ENCODE results near the gene FTHL17.

FTHL17 gene

DNA sequence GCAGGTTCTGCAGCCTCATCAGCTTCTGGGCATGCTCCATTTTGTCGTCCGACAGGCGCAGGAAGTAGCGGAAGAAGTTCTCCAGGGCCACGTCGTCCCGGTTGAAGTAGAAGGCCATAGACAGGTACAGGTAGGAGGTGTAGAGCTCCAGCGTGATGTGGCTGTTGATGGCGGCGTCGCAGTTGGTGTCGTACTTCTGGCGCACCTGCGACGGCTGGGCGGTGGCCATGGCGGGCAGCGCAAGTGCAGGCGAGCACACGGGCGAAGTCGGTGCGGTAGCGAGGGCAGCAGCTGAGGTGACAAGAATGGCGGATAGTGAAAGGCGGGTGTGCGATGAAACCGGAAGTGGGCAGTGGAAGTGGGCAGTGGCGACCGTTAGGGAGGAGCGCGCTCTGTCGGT lies at the start of gene FTHL17:
Gene FTHL17, minus strand, starts transcription at position 317 of the 400 bp plus-strand sequence. Its CDS starts 88 bp downstream, at position 229.
- DNase-seq (ENCODE audit: low spot score): no peak

DNA sequence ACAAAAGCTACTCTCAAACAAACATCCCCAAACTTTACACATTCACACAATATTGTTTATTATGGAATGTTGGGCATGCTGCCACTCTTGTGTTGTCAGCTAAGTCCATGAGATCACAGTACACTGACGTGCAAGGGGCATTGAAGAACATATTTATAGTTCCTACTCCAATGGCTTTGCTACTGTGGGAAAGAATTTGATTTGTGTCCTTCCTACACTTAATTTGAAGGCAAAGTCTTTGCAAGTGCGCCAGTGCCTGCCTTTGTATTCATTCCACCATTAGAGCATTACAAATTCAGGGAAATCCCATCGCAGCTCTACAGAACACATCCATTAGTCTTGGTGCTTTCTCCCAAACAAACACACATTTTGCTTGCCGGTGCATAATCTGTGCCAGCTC lies 45.4 kb upstream of the FTHL17 start:
- no peak for DNase-seq (ENCODE audit: low spot score)

DNA sequence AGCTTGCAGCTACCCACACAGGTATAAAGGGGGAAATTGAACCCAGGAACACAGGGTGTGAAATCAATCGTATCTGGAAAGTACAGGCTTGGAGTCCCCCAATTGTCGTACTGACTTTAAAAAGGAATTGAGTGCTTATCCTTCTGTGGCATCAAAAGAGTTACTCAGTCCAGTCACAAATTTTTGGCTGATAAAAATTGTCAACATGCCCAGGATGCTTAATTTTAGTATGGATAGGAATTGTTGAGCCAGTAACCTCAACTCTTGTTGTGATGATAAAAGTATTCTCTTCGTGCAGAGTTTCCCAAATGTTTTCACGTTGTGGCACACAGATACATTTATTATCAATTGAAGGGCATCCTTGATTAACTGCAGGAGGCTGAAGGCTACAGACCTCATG lies 43.6 kb upstream of the FTHL17 start:
- no peak for DNase-seq (ENCODE audit: low spot score)

DNA sequence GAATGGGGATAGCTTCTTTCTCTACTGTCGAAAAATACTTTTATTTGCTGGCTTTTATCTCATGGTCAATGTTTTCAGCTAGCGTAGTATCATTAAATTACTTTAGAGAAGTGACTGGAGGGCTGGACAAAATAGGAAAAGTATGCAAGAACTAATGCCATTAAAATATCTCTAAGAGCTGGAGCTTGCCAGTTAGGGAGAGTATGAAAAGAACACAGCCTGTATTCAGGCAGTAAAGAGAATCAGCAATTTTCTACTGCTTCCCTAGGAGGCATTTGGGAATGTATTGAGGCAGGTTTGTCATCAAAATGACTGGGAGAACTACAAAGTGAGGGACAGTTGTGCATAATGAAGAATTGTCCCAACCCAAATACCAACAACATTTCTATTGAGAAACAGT lies 43.0 kb upstream of the FTHL17 start:
- DNase-seq (ENCODE audit: low spot score): no peak

DNA sequence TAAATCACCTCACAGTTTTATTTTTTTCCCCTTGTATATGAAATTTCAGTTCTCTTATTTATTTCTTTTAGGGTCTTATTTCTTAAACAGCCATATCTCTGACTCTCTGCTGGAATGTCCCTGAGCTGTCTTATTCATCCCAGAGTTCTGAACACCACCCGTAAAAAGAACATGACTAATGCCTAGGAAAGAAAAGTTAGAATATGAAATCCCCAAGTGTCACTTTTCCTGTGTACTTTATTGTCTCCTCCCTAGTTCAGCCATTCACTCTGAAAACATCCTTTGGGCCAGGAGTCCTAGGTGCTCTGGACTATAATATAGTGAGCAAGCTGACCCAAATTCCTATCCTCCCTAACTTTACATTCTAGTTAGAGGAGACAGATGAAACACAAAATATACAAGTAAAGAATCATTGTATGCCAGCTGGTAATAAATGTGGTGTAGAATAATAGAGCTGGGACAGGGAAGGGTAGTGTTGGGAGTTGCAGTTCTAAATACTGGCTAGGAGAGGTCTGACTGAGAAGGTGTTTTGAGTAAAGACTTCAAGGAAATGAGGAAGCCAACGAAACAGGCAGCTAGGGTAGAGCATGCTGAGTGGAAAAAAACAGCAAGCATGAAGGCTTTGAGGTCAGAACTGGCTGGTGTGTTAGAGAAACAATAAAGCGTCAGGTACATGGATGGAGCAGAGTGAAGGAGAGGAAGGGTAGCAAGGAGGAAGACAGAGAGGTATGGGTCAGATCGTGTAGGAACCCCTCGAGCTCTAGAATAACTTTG lies 40.6 kb upstream of the FTHL17 start:
- no peak for DNase-seq (ENCODE audit: low spot score)

DNA sequence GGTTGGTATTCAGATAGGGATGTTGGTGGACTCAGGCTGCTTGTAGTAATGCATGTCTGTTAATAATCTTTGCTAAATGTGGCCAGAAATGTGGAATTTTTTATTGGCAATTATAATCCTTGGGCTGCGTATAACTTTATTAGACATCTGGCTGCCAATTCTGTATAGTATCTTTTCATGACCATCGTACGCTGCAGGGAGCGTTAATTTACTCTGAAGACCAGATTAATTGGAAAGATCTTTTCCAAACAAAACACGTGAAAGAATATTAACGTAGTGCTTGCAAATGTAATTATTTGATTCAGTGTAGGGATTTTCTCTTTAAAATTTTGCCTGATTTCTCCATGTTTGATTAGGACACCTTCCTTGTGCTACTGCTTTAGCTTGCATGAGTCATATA lies 38.8 kb upstream of the FTHL17 start:
- no peak for DNase-seq (ENCODE audit: low spot score)

DNA sequence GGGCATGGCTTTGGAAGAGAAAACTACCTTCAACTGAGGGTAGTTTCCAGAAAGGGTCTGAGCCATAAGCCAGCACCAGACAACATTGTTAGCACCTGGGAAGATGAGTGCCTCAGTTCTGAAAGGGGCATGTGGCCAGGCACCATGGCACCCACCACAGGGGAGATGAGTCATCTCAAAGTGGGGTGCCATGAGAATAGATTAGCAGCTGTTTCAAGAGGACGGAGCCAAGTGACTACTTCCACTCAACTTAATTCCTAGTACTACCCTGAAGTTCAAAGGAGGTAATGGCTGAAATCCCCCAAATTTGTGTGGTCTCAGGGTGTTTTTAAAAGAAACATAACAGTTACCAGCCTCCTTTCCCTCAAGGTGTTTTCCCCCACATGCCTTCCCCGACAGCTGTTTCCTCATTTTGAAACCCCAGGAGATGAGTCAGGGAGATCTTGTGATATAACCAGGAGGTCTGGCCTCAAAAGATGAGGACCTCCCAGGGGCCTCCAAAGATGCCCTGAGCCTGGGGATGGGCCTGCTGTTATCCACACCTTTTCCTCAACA lies 27.8 kb upstream of the FTHL17 start:
- DNase-seq (ENCODE audit: low spot score): no peak

DNA sequence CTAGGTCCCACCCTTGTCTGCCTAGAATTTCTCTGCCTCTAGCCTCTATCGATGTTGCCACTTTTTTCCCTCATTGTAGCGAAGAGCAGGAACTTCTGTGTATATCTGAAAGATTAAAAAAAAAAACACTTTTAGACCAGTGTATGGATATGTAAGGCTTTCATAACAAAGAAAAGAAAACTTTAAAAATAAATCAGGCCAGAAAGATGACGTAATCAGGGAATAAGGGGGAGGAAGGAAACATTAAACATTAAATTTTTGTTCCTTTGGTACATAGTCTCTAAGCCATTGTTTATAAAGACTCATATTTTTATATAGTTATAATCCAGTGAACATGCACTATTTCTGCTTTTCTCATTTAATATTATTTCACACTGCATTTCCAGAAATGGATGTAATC lies 26.2 kb upstream of the FTHL17 start:
- DNase-seq (ENCODE audit: low spot score): no peak

DNA sequence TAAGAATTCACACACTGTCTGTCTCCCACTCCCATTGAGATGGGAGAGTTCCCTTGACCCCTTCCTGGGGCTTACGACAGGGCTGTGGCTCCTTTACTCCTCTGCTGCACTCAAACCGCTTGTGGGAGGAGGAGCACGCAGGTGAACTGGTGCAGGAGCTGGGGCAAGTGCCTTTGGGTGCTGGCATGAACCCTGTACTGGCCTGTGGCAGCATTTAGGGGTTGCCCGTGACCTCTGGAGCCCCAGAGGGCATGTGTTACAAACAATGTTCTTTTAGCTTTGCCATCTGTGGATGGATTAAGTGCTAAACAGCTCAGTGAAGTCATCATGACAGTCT lies 21.8 kb upstream of the FTHL17 start:
- DNase-seq (ENCODE audit: low spot score): no peak

DNA sequence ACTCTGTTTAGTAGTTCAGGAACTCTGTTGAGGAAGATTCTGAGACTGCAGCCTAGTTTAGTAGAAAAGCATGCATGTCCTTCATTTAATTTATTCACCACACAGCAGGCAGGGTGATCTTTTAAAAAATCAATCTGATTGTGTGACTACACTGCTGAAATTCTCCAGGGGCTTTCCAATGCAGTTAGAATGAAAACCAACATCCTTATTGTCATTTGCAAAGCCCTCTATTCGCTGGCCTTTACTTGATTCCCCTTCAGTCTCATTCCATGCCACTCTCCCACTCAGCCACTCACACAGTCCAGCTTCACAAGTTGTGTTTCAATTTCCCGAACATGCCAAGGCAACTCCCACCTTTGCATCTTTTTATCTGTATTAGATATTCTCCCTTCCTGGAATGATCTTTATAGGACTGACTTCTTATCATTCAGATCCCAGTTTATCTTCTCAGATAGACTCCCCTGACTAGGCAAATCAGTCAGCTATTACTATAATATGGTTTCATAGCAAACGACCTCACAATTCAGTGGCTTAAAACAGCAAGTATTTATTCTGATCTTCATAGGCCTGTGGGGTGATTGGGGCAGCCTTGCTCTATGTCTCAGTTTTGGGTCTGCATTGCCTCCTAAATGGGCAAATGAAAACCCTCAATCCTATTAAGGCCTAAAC lies 21.3 kb upstream of the FTHL17 start:
- DNase-seq (ENCODE audit: low spot score): no peak

DNA sequence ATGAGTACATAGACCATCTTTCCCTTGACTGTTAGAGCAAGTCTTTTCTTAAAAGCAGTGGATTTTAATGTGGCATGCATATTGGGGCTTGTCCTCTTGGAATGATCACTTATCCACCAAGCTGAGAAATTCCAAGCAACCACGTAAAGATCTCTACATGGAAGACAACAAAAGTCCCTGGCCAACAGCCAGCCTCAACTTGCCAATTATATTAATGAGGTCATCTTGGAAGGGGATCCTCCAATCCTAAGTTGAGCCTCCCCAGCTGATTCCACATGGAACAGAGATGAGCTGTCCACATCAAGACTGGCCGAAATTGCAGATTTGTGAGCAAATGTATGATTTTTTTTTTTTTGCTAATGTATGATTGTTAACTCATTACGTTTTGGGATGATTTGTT lies 20.6 kb upstream of the FTHL17 start:
- DNase-seq (ENCODE audit: low spot score): no peak

DNA sequence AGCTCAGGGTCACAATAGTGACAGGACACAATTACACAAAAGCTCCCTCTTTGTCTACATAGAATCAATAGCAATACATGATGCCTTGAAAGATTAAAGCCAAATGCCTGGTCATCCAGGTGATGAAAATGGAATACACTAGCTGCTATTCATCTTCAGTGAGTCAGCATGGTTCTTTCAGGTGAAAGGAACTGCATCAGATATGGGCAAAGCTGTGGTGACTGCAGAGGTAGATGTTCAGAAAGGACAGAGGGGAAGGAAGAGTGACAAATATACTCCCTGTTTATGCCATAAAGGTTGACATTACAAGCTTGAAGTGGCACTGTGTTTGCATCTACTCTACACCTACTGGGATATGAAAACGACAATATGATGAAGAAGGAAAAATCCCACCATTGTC lies 20.0 kb upstream of the FTHL17 start:
- no peak for DNase-seq (ENCODE audit: low spot score)

DNA sequence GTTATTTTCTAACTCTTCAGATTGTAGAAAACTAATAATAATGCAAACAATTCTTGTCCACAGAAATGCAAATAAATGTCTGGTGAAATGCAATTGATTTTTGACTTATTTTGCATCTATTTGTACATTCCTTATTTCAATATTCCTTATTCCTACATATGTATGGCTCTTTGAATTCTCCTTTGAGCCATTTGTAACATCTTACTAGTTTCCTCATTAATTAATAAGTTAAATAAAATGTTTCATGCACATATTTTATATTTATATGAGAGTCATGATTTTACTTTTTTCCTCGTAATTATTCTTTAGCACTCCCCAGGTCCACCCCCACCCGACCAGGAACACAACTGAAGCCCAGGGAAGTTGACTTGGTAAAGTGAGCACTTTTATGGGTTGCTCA lies 2.7 kb upstream of the FTHL17 start:
- no peak for DNase-seq (ENCODE audit: low spot score)

DNA sequence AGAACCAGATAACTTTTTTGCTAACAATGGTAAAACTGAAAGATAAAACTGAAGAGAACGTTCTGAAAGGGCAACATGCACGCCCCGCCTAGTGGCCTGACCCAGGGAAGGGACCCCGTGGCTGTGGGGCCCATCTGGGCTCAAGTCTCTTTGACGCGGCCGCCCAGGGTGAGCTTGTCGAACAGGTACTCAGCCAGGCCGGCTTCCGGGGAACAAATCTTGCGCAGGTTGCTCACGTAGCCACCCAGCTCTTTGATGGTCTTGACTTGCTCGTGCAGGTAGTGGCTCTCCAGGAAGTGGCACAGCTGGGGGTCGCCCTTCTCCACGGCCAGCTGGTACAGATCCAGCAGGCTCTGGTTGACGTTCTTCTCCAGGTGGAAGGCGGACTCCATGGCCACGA lies 579 bp downstream of the FTHL17 start:
- no peak for DNase-seq (ENCODE audit: low spot score)

DNA sequence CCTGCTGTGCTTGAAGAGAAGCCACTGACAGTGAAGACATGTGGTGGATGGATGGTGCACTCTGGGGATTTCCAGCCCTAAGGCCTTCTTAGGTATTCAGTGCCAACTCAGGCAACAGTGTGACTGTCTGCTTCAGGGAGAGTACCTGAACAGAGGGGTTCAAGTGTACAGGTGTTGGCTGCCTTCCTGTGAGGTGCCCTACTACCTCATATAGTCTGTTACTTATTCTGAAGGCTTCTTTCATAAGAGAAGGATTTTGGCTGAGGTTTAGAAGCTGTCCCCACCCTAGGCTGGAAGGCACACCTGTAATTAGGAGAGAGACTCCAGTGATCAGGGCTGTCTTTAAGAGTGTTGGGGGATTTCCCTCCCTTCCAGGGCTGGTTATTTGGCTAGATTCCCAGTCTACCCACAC lies 1.8 kb downstream of the FTHL17 start:
- DNase-seq (ENCODE audit: low spot score): no peak

DNA sequence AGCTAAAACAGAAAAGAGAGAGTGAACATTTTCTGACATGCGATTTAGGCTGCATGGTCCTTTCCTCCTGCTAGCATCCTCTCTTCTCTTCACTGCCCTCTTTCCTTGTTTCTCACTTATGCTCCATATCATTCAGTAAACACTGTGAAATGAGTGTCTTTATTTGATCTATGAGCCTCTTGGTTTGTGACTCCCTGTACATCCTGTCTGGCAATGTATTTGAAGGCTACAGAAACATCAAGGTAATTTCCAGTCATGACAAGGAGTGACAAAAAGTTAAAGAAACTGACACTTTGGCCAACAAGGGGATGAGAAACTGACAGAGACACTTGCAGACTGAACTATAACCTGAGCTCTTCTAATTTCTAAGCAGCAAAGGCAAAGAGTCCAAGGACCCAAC lies 8.7 kb downstream of the FTHL17 start:
- DNase-seq (ENCODE audit: low spot score): no peak

DNA sequence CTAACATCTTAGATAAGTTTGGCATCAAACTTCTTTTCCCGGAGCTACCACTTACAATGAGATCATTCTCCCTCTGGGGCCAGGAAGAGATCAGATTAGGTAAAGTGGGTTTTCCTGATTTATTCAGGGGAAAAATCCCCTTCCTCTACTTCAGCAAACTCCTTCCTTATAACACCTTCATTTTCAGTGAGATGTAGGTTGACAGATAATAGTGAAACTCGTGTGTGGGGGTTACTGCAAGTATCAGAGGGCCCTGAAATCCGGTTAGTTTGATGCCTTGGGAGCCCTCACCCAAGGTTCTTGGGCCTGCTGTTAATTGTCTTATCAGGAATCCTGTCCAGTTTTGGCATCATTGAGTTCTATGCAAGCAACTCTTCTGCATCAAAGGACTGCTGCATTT lies 10.8 kb downstream of the FTHL17 start:
- no peak for DNase-seq (ENCODE audit: low spot score)

DNA sequence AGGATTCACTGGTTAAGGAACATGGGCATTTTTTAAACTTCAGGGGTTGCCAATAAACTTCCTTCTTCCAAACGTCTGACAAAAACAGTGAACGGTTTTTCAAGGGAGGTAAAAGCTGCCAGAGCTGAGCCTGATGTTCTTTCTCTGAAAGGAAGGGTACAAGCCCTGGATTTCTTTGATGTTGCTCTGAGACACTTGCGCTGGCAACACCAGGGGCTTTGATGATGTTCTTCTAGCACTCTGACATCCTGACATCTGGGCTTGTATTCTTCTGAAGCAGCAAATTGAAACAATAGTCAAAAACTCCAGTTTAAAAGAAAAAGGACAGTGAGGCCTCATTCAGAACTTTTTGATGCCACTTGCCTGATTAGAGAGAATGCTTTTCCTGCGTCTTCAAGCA lies 11.8 kb downstream of the FTHL17 start:
- DNase-seq (ENCODE audit: low spot score): no peak

DNA sequence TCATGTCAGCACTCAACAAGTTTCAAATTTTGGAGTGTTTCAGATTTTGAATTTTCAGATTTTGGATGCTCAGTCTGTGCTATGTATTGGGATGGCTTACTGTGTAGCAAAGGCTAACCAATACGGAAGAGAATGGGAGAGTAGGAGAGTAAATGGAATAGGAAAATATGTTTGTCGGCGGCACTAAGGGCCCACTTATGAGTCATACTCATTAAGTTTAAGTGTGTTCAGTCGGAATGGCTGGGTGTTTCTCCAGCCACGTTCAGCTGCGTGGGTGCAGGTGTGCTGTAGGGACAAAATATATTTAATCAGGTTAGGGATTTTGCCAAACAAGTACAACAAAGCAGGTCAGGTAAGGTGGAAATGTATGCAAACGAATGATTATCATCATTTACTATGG lies 13.6 kb downstream of the FTHL17 start:
- DNase-seq (ENCODE audit: low spot score): no peak

DNA sequence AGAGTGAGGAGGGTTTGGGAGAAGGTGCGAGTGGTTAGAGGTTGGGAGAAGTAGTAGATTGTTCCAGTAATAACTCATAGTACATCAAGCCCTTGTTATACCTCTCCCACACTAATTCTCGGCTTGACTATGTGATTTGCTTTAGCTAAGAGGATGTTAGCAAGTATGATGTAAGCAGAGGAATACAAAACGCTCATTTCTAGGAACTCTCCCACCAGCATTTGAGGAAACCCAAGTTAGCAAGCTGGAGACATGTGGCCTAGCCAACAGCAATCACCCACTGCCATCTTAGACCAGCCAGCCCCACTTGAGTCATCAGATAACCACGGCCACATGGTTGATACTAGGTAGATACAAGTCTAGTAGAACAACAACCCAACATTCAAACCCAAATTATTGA lies 14.2 kb downstream of the FTHL17 start:
- no peak for DNase-seq (ENCODE audit: low spot score)

DNA sequence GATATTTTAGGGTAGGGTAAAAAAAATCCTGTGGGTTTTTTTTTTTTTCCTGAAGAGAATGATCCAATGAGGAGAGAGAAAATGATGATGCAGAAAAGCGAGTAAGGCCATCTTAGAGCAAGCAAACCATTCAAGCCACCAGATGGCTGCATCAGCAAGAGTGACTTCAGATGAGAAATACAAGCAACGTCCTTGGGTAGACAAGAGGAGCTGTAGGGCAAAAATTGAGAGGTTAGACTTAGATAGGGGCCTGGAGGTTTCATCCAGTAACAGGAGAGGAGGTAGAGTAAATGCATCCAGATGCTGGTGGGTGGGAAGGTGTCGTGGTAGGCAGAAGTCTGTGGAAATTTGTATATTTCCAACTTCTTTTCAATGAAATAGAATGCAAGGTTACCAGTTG lies 14.6 kb downstream of the FTHL17 start:
- no peak for DNase-seq (ENCODE audit: low spot score)

DNA sequence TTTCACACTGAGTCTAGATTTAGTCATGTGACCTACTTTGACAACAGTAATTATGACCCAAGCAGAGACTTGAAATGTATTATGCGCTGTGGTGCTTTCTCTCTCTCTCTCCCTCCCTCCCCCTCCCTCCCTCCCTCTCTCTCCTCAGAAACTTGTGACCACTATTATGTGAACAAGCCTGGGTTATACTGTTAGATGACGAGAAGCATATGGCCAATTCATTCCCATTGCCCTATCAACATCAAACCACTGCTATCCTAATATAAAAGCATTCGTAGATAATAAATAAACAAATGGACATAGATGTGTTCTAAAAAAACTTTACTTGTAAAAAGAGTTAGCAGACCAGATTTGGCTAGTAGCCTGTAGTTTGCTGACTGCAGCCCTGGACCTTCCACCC lies 18.2 kb downstream of the FTHL17 start:
- DNase-seq (ENCODE audit: low spot score): no peak

DNA sequence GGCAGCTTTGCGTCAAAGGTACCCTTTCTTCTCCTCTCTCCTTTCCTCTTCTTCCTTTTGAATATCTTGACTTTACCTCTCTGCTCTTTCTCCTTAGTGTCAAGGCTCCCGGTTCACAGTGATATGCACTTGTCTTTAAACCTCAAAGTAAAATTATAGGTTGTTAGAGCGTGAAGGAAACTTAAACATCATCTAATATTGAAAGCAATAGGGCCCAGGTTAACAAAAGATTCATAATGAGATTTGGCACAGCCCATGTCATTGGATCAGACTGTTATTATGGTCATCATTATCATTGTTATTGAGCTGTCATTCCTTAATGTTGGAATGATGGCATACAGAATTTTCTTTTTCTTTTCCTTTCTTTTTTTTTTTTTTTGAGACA lies 32.5 kb downstream of the FTHL17 start:
- DNase-seq (ENCODE audit: low spot score): no peak
